ENCODE results near the gene PSMA5.

PSMA5 gene

GRCh38 chr1:109357616-109358015, 68.6 kb downstream of the PSMA5 start:
- H3K4me2 ChIP-seq (ENCODE audit: low read length): no peak overlapping the region
- H3K4me1 ChIP-seq (ENCODE audit: control insufficient read depth, low read length): 0 out of 2 replicates have a peak, but pooled peaks cover 6% of the 10 kb centered on the region

GRCh38 chr1:109356915-109357314, 69.3 kb downstream of the PSMA5 start:
- H3K27me3 ChIP-seq (ENCODE audit: control insufficient read depth, low read length): no peaks in the 10 kb centered on the region
- no peaks in the 10 kb centered on the region for H3K79me2 ChIP-seq (ENCODE audit: control insufficient read depth, low read length)
- no peaks in the 10 kb centered on the region for H3K9me3 ChIP-seq (ENCODE audit: control insufficient read depth, insufficient read depth, low read length)
- no peaks in the 10 kb centered on the region for H3K36me3 ChIP-seq (ENCODE audit: control insufficient read depth, low read length)
- no peaks in the 10 kb centered on the region; the same call in 1 of the 2 replicates for H4K20me1 ChIP-seq (ENCODE audit: control insufficient read depth, insufficient read depth, low read depth, low read length)
- H3K4me3 ChIP-seq (ENCODE audit: low read length): no peak overlapping the region
- H3K4me1 ChIP-seq (ENCODE audit: control insufficient read depth, low read length): 0 out of 2 replicates have a peak, but pooled peaks cover 3% of the 10 kb centered on the region
- no peak overlapping the region for H3K27ac ChIP-seq (ENCODE audit: low read depth, low read length)
- H3F3A ChIP-seq (ENCODE audit: control insufficient read depth, insufficient read depth): peaks cover 5% of the 10 kb centered on the region; the same call in 1 of the 2 replicates
- no peak overlapping the region for H3K4me2 ChIP-seq (ENCODE audit: low read length)
- no peak for TF ChIP-seq EZH2phosphoT487 (IDR thresholded peaks at IDR 0.05; ENCODE audit: borderline replicate concordance, low read length)
- no peak for TF ChIP-seq CTCF (IDR thresholded peaks at IDR 0.05; ENCODE audit: low read depth, low read length, poor library complexity, severe bottlenecking)
- no peaks in the 10 kb centered on the region for H3K9me2 ChIP-seq (replicated peaks; ENCODE audit: control insufficient read depth, low read length)

More at GRCh38 chr1:109357616-109358015, 68.6 kb downstream of the PSMA5 start:
- H3K9me2 ChIP-seq (replicated peaks; ENCODE audit: control insufficient read depth, low read length): no peaks in the 10 kb centered on the region
- H3K9me3 ChIP-seq (ENCODE audit: control insufficient read depth, insufficient read depth, low read length): no peaks in the 10 kb centered on the region
- no peak for TF ChIP-seq EZH2phosphoT487 (IDR thresholded peaks at IDR 0.05; ENCODE audit: borderline replicate concordance, low read length)
- H3F3A ChIP-seq (ENCODE audit: control insufficient read depth, insufficient read depth): peaks cover 7% of the 10 kb centered on the region; the same call in 1 of the 2 replicates
- no peak overlapping the region for H3K27ac ChIP-seq (ENCODE audit: low read depth, low read length)
- H3K27me3 ChIP-seq (ENCODE audit: control insufficient read depth, low read length): no peaks in the 10 kb centered on the region
- H3K4me3 ChIP-seq (ENCODE audit: low read length): no peak overlapping the region
- H3K36me3 ChIP-seq (ENCODE audit: control insufficient read depth, low read length): no peaks in the 10 kb centered on the region
- H3K79me2 ChIP-seq (ENCODE audit: control insufficient read depth, low read length): no peaks in the 10 kb centered on the region
- no peaks in the 10 kb centered on the region; the same call in 1 of the 2 replicates for H4K20me1 ChIP-seq (ENCODE audit: control insufficient read depth, insufficient read depth, low read depth, low read length)

- H3K9me2 ChIP-seq (replicated peaks; ENCODE audit: control insufficient read depth, low read length): no peaks in the 10 kb centered on the region
- no peaks in the 10 kb centered on the region for H3K36me3 ChIP-seq (ENCODE audit: control insufficient read depth, low read length)
- no peaks in the 10 kb centered on the region for H3K79me2 ChIP-seq (ENCODE audit: control insufficient read depth, low read length)
- H4K20me1 ChIP-seq (ENCODE audit: control insufficient read depth, insufficient read depth, low read depth, low read length): no peaks in the 10 kb centered on the region; the same call in 1 of the 2 replicates
- no peak overlapping the region for H3K4me2 ChIP-seq (ENCODE audit: low read length)
- no peak overlapping the region for H3K27ac ChIP-seq (ENCODE audit: low read depth, low read length)
- TF ChIP-seq EZH2phosphoT487 (IDR thresholded peaks at IDR 0.05; ENCODE audit: borderline replicate concordance, low read length): no peak
- TF ChIP-seq CTCF (IDR thresholded peaks at IDR 0.05; ENCODE audit: low read depth, low read length, poor library complexity, severe bottlenecking): no peak
- H3K4me1 ChIP-seq (ENCODE audit: control insufficient read depth, low read length): no peaks in the 10 kb centered on the region
- no peaks in the 10 kb centered on the region for H3K9me3 ChIP-seq (ENCODE audit: control insufficient read depth, insufficient read depth, low read length)
- no peaks in the 10 kb centered on the region for H3K27me3 ChIP-seq (ENCODE audit: control insufficient read depth, low read length)
- peaks cover 5% of the 10 kb centered on the region; the same call in 1 of the 2 replicates for H3F3A ChIP-seq (ENCODE audit: control insufficient read depth, insufficient read depth)
- H3K4me3 ChIP-seq (ENCODE audit: low read length): no peak overlapping the region
Measured at GRCh38 chr1:109356505-109356904, 69.7 kb downstream of the PSMA5 start.

GRCh38 chr1:109354929-109355328, 71.3 kb downstream of the PSMA5 start:
- Histone ChIP-seq H3K79me2 (ENCODE audit: control insufficient read depth, low read length) (no peaks in the 10 kb centered on the region), H3K4me2 (ENCODE audit: low read length) (no peak overlapping the region), H3K36me3 (ENCODE audit: control insufficient read depth, low read length) (no peaks in the 10 kb centered on the region), H3K9me3 (ENCODE audit: control insufficient read depth, insufficient read depth, low read length) (no peaks in the 10 kb centered on the region), H4K20me1 (ENCODE audit: control insufficient read depth, insufficient read depth, low read depth, low read length) (no peaks in the 10 kb centered on the region; the same call in 1 of the 2 replicates), H3F3A (ENCODE audit: control insufficient read depth, insufficient read depth) (no peaks in the 10 kb centered on the region), H3K9me2 (replicated peaks; ENCODE audit: control insufficient read depth, low read length) (no peaks in the 10 kb centered on the region), H3K4me3 (ENCODE audit: low read length) (no peak overlapping the region), H3K27me3 (ENCODE audit: control insufficient read depth, low read length) (no peaks in the 10 kb centered on the region), H3K4me1 (ENCODE audit: control insufficient read depth, low read length) (no peaks in the 10 kb centered on the region), H3K27ac (ENCODE audit: low read depth, low read length) (no peak overlapping the region)
- TF ChIP-seq EZH2phosphoT487 (IDR thresholded peaks at IDR 0.05; ENCODE audit: borderline replicate concordance, low read length) (no peak), CTCF (IDR thresholded peaks at IDR 0.05; ENCODE audit: low read depth, low read length, poor library complexity, severe bottlenecking) (no peak)
